ENCODE results near the gene SPPL3.
"Not testable (repeated sequence)": the region's sequence is repeated elsewhere in the genome, so short reads cannot be mapped to it uniquely, and the experiment has no call there.

Gene SPPL3

DNA sequence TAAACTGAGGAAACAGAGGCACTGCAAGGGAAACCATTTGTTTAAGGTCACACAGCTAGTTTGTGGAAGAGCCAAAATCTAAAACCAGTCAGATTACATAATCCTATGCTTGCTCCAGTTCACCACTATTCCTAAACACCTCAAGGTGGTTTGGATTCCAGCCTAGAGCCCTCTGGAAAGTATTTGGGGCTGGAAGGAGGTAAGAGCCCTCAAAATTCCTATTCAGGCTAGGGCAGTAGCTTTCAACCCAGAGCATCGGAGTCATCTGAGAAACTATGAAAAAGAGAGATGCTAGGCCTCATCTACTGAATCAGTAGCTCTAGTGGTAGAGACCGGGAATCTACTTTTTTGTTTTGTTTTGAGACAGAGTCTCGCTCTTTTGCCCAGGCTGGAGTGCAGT is 16.0 kb upstream of the SPPL3 start:
- DNase-seq (ENCODE audit: low read depth): no peak

DNA sequence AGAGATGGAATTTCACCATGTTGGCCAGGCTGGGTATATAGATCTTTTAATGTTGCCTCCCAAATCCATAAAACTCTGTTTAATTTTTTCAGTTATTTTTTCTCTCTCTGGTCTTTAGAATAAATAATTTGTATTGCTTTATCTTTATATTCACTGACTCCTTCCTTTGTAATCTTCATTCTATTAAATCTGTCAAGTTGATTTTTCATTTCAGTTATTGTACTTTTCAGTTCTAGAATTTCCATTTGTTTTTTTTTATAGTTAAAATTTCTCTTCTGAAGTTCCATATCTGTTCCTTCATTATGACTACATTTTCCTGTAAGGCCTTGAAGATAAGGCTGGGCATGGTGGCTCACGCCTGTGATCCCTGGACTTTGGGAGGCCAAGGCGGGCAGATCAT is 13.6 kb upstream of the SPPL3 start:
- DNase-seq (ENCODE audit: low read depth): no peak

DNA sequence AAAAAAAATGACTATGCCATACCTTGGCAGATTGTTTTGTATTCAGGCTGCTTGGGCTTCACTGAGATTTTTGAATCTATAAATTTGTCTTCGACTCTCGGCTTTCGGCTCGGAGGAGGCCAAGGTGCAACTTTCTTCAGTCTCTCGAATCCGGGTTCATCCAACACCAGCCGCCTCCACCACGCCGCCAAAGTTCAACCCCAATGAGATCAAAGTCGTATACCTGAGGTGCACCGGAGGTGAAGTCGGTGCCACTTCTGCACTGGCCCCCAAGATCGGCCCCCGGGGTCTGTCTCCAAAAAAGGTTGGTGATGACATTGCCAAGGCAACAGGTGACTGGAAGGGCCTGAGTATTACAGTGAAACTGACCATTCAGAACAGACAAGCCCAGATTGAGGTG is 12.4 kb upstream of the SPPL3 start:
- no peak for DNase-seq (ENCODE audit: low read depth)

DNA sequence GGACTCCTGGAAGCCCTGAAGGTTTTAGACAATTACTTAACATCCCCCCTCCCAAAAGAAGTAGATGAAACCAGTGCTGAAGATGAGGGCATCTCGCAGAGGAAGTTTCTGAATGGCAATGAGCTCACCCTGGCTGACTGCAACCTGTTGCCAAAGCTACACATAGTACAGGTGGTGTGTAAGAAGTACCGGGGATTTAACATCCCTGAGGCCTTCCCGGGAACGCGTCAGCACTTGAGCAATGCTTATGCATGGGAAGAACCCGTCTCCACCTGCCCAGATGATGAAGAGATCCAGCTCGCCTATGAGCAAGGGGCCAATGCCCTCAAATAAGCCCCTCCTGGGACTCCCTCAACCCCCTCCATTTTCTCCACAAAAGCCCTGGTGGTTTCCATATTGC is 10.6 kb upstream of the SPPL3 start:
- DNase-seq (ENCODE audit: low read depth): no peak

DNA sequence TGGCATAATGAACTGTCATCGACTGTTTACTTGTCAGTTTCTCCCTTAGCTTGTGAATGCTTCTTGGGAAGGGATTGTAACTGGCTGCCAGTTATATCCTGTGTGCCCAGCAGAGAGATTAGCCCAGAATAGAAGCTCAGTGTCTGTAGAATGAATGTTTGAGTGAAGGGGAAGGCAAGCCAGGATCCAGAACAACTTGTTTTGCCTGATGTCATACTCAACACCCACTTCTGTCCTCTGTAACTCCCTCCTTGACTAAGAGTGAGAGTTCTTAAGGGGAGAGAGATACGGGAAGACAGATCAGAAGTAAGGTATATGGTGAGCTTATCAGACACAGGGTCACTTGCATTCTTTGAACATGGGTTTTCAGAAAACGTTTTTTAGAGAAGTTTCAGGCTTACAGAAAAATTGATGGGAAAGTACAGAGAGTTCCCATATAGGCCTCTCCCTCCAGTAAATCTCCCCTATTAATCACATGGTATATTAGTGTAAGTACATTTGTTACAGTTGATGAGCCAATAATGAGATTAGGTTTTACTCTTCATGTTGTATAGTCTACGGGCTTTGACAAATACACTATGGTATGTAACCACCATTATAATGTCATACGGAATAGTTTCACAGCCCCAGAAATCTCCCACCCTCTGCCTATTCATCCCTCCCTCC is 5.6 kb upstream of the SPPL3 start:
- DNase-seq (ENCODE audit: low read depth): no peak

DNA sequence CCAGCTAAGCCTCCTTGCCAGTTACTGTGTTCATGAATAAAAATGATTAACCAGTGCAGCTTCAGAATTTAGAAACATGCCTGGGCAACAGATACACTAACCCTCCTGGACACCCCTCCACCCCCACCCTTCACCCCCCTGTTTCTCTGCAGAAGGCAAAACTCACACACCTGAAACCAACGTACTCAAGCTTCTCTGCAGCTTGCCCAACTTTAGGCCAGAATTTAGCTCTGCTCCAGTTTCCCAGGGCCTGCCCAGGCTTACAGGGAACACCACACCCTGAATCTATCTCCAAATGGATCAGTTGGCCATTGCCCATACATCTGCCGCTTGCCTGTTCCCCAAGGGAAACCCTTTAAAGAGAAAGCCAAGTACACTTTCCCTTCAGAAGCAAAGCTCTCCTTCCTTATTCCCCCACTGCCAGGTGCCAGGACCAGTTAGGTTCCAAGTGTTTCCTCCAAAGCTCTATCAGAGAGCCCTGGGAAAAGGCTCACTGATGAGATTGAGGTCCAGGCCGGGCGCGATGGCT is 1.8 kb upstream of the SPPL3 start:
- no peak for DNase-seq (ENCODE audit: low read depth)

DNA sequence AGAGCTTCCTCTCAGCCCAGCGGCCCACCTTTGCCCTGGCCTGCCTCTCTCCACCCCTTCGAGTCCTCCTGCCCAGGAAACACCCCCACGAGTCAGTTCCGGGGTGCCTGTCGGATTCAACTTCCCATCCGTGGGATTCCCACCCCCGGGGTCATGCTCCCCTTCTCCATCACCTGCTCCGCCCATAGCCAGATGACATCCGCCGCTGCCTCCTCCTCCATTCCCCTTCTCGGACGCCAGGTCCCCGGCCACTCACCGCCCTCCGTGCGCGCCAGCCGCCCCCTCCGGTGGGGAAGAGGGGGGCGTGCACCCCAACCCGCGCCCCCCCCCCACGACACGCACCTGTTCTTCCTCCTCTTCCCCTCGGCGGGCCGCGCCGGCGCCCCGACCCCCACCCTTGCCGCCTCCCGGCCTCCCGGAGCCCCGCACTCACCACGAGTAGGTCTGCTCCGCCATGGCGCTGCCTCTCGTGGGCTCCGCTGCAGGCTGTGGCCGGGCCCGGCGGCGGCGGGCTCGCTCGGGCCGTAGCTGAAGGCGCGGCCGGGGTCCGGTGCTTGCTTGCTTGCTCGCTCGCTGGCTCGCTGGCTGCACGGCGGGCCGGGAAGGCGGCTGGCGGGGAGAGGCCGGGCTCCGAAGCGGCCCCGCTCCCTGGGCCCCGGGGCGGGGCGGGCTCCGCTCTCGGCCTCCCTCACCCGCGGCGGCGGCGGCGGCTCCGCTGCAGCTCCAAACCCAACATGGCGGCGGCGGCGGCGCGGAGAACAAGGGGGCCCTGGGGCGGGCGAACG is 554 bp downstream of the SPPL3 start:
- no peak for DNase-seq (ENCODE audit: low read depth)

DNA sequence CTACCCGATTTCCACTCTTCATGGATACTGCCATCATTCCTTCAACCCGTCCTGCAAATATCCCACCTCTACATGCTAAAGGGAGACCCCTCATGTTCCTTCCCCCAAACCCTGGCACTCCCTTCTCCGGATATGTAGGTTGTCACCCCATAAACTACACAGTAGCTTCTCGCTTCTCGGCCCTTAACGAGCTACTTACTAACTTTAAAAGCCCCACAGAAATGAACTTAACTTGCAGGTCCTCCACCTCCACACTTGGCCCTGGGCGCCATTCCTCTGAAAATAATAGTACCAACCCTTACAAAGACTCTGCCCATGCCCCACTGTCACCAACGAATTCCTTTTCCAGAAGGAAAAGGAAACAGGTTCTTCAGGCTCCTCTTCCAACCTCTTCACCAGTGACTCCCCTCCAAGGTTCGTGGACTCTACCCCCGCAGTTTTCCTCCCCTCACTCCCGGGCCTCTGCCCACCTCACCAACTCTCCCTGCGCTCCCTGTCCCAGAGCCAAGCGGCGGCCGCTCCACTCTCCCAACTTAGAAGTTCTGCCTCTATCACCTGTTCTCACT is 1.2 kb downstream of the SPPL3 start:
- DNase-seq (ENCODE audit: low read depth): no peak

- DNase-seq (ENCODE audit: low read depth): no peak
These were observed 2.3 kb downstream of the SPPL3 start for GRCh38 chr12:120901818-120902217.

DNA sequence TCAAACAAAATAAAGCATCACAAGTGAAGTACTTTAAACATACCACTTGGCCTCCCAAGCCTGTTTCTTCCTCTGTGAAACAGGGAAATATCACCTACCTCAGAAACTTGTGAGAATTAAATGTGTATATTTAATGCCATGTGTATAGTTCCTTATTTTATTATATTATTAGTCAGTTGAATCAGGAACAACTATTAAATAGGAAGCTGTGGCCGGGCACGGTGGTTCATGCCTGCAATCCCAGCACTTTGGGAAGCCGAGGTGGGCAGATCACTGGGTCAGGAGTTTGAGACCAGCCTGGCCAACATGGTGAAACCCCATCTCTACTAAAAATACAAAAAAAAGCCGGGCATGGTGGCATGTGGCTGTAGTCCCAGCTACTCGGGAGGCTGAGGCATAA is 3.1 kb downstream of the SPPL3 start:
- DNase-seq (ENCODE audit: low read depth): not testable (repeated sequence)

GRCh38 chr12:120895532-120895931 is 8.6 kb downstream of the SPPL3 start:
- DNase-seq (ENCODE audit: low read depth): no peak

GRCh38 chr12:120892265-120892664 is 11.9 kb downstream of the SPPL3 start:
- no peak for DNase-seq (ENCODE audit: low read depth)

GRCh38 chr12:120890963-120891362 is 13.2 kb downstream of the SPPL3 start:
- no peak for DNase-seq (ENCODE audit: low read depth)

GRCh38 chr12:120887253-120888043 is 16.7 kb downstream of the SPPL3 start:
- no peak for DNase-seq (ENCODE audit: low read depth)

- DNase-seq (ENCODE audit: low read depth): no peak
These were observed 17.7 kb downstream of the SPPL3 start for GRCh38 chr12:120886199-120887018.

GRCh38 chr12:120885521-120885920 is 18.6 kb downstream of the SPPL3 start:
- DNase-seq (ENCODE audit: low read depth): no peak

GRCh38 chr12:120884644-120885043 is 19.5 kb downstream of the SPPL3 start:
- no peak for DNase-seq (ENCODE audit: low read depth)

DNA sequence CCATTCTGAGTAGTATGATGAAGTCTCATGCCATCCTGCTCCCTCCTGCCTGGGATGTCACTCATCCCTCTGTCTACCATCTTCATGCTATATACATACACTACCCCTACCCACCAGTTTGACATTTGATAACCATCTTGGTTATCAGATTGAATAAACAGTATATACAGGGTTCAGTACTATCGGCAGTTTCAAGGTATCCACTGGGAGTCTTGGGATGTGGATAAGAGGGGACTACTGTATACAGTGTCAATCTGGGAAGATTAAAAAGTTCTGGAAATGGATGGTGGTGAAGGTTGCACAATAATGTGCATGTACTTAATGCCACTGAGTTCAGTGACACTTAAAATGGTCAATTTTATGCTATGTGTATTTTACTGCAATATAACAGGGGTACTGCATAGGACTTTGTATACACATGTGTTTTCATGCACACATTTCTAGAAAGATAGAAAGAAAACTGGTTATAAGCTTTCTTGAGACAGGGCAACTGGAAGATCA is 22.1 kb downstream of the SPPL3 start:
- no peak for DNase-seq (ENCODE audit: low read depth)

- no peak for DNase-seq (ENCODE audit: low read depth)
These were observed 24.3 kb downstream of the SPPL3 start for GRCh38 chr12:120879718-120880300.

GRCh38 chr12:120879102-120879501 is 25.1 kb downstream of the SPPL3 start:
- DNase-seq (ENCODE audit: low read depth): no peak
